ENCODE data around the gene AANAT. TPM values are rescaled to one million over a fixed set of nuclear protein-coding genes. Genes with fewer than 3 reads are reported as not detected.

AANAT gene
- total and polyA plus RNA-seq, 4 donors: not detected

- no peak for TF ChIP-seq HNF4A (conservative IDR thresholded peaks at IDR 0.05)
- TF ChIP-seq, protein P1, sequence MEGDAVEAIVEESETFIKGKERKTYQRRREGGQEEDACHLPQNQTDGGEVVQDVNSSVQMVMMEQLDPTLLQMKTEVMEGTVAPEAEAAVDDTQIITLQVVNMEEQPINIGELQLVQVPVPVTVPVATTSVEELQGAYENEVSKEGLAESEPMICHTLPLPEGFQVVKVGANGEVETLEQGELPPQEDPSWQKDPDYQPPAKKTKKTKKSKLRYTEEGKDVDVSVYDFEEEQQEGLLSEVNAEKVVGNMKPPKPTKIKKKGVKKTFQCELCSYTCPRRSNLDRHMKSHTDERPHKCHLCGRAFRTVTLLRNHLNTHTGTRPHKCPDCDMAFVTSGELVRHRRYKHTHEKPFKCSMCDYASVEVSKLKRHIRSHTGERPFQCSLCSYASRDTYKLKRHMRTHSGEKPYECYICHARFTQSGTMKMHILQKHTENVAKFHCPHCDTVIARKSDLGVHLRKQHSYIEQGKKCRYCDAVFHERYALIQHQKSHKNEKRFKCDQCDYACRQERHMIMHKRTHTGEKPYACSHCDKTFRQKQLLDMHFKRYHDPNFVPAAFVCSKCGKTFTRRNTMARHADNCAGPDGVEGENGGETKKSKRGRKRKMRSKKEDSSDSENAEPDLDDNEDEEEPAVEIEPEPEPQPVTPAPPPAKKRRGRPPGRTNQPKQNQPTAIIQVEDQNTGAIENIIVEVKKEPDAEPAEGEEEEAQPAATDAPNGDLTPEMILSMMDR (IDR thresholded peaks at IDR 0.05; ENCODE audit: low read depth, low read length, missing input control): no peak
- TF ChIP-seq GABPA (IDR thresholded peaks at IDR 0.05 in 1 of 2, conservative IDR thresholded peaks at IDR 0.05 in 1 of 2): no peak
Observed at GRCh38 chr17:76437467-76438402, 29.7 kb upstream of the AANAT start.

GRCh38 chr17:76438906-76439305, 28.5 kb upstream of the AANAT start:
- Histone ChIP-seq H3K4me1 (ENCODE audit: control insufficient read depth in 4 of 4, insufficient read depth in 4 of 4, low read length in 3 of 4) (no peaks in the 10 kb centered on the region), H3K4me3 (ENCODE audit: low read depth in 1 of 3, low read length in 3 of 3) (no peak overlapping the region), H3K27ac (ENCODE audit: low read depth in 1 of 2, low read length in 2 of 2) (no peak overlapping the region), H3K36me3 (ENCODE audit: control insufficient read depth in 4 of 4, insufficient read depth in 3 of 4, low read depth in 1 of 4, low read length in 3 of 4) (peaks cover 0 to 2% (median 0%) of the 10 kb centered on the region in 4 donors), H3K9ac (ENCODE audit: low read depth in 1 of 2, low read length in 2 of 2) (no peak overlapping the region), H3K27me3 (ENCODE audit: control insufficient read depth in 4 of 4, insufficient read depth in 4 of 4, low read length in 3 of 4) (no peaks in the 10 kb centered on the region), H3K9me3 (ENCODE audit: control insufficient read depth in 4 of 4, low read length in 3 of 4) (no peaks in the 10 kb centered on the region)
- 87% methylated on average over 9 of the region's 9 CpGs for WGBS
- no peak for DNase-seq (ENCODE audit: low spot score)
- no peak for TF ChIP-seq HNF4G (IDR thresholded peaks at IDR 0.05)
- TF ChIP-seq NR2F2 (IDR thresholded peaks at IDR 0.05): no peak
- no peak for TF ChIP-seq REST (IDR thresholded peaks at IDR 0.05)
- TF ChIP-seq, protein P1 (IDR thresholded peaks at IDR 0.05; ENCODE audit: low read depth, low read length, missing input control): no peak
- no peak for TF ChIP-seq SP1 (IDR thresholded peaks at IDR 0.05)
- no peak for TF ChIP-seq MAX (IDR thresholded peaks at IDR 0.05)

More at GRCh38 chr17:76437467-76438402, 29.7 kb upstream of the AANAT start:
- Histone ChIP-seq H3K9me3 (ENCODE audit: control insufficient read depth in 4 of 4, low read length in 3 of 4) (no peaks in the 10 kb centered on the region), H3K4me3 (ENCODE audit: low read depth in 1 of 3, low read length in 3 of 3) (no peak overlapping the region), H3K4me1 (ENCODE audit: control insufficient read depth in 4 of 4, insufficient read depth in 4 of 4, low read length in 3 of 4) (no peaks in the 10 kb centered on the region), H3K36me3 (ENCODE audit: control insufficient read depth in 4 of 4, insufficient read depth in 3 of 4, low read depth in 1 of 4, low read length in 3 of 4) (peaks cover 0 to 2% (median 0%) of the 10 kb centered on the region in 4 donors), H3K9ac (ENCODE audit: low read depth in 1 of 2, low read length in 2 of 2) (no peak overlapping the region), H3K27ac (ENCODE audit: low read depth in 1 of 2, low read length in 2 of 2) (no peak overlapping the region), H3K27me3 (ENCODE audit: control insufficient read depth in 4 of 4, insufficient read depth in 4 of 4, low read length in 3 of 4) (no peaks in the 10 kb centered on the region)
- WGBS: 83% methylated on average over 13 of the region's 13 CpGs
- DNase-seq (ENCODE audit: low spot score): no peak

All from liver (tissue), 9 donors.